ENCODE measurements around the gene FAM20A. TPM values are rescaled to one million over a fixed set of nuclear protein-coding genes. Genes with fewer than 3 reads are reported as not detected.
A peak's percentile ranks its signal among the peaks of the same experiment; 100 is the strongest.

Gene FAM20A
- total and polyA plus RNA-seq, 2 donors (not counting 1 experiment from before 2014, with no cell fraction given), result 0.96 to 14.9 TPM

DNA sequence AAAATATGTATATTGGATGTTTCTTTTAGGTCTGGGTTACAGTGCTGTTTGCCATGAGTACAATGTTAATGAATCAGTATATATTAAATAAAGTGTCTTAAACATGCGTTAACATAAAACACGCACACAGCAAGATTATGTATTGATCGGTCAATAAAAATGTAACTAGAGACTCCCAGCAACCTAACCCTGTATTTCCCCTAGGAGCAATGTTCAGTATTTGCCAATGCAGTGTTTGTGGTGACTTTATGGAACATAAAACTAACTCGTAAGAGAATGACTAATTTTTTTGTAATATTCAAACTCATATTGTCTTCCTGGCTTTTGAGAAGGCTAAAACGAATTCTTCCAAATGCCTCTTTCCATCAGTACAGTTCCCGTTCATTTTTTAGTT lies 66.5 kb downstream of the FAM20A start:
- no peaks in the 10 kb centered on the region for H3K79me2 ChIP-seq (ENCODE audit: control insufficient read depth, insufficient read depth, low read length)
- DNase-seq (ENCODE audit: low read depth in 2 of 2), result no peak
- H3K4me1 ChIP-seq (ENCODE audit: control insufficient read depth, extremely low read depth, insufficient read depth, low read length), result no peaks in the 10 kb centered on the region
- no peak overlapping the region for H3K4me3 ChIP-seq (replicated peaks in 1 of 4; ENCODE audit: control extremely low read depth in 1 of 4, insufficient read depth in 1 of 4, low read depth in 3 of 4, low read length in 4 of 4)
- no peaks in the 10 kb centered on the region for H3K9me3 ChIP-seq (ENCODE audit: control insufficient read depth, insufficient read depth, low read depth, low read length)
- no peaks in the 10 kb centered on the region for H3K27me3 ChIP-seq (ENCODE audit: control insufficient read depth, insufficient read depth, low read length)
- H3K36me3 ChIP-seq (ENCODE audit: control insufficient read depth, insufficient read depth, low read length), result peaks cover 12% of the 10 kb centered on the region
- H2AFZ ChIP-seq (ENCODE audit: low read length), result no peak overlapping the region
- H3K27ac ChIP-seq (ENCODE audit: insufficient read depth, low read length), result no peak overlapping the region
- no peak overlapping the region for H3K4me2 ChIP-seq (ENCODE audit: extremely low read depth, insufficient read depth, low read length)
- H4K20me1 ChIP-seq (ENCODE audit: control insufficient read depth, extremely low read depth, insufficient read depth, low read length), result no peaks in the 10 kb centered on the region
- H3K9ac ChIP-seq (ENCODE audit: insufficient read depth, low read length), result no peak overlapping the region
- TF ChIP-seq CTCF (conservative IDR thresholded peaks at IDR 0.05 in 1 of 2, IDR thresholded peaks at IDR 0.05 in 1 of 2; ENCODE audit: low read depth in 1 of 2, low read length in 2 of 2), result no peak
- TF ChIP-seq EZH2 (IDR thresholded peaks at IDR 0.05; ENCODE audit: low read length, missing control alignments), result no peak

- no peaks in the 10 kb centered on the region for H3K4me1 ChIP-seq (ENCODE audit: control insufficient read depth, extremely low read depth, insufficient read depth, low read length)
- H4K20me1 ChIP-seq (ENCODE audit: control insufficient read depth, extremely low read depth, insufficient read depth, low read length), result no peaks in the 10 kb centered on the region
- H3K36me3 ChIP-seq (ENCODE audit: control insufficient read depth, insufficient read depth, low read length), result peaks cover 11% of the 10 kb centered on the region
- TF ChIP-seq EZH2 (IDR thresholded peaks at IDR 0.05; ENCODE audit: low read length, missing control alignments), result no peak
- peak; percentile 44 to 51 for TF ChIP-seq CTCF (conservative IDR thresholded peaks at IDR 0.05 in 1 of 2, IDR thresholded peaks at IDR 0.05 in 1 of 2; ENCODE audit: low read depth in 1 of 2, low read length in 2 of 2)
- no peaks in the 10 kb centered on the region for H3K79me2 ChIP-seq (ENCODE audit: control insufficient read depth, insufficient read depth, low read length)
- H3K4me2 ChIP-seq (ENCODE audit: extremely low read depth, insufficient read depth, low read length), result no peak overlapping the region
- H3K9ac ChIP-seq (ENCODE audit: insufficient read depth, low read length), result no peak overlapping the region
- no peaks in the 10 kb centered on the region for H3K27me3 ChIP-seq (ENCODE audit: control insufficient read depth, insufficient read depth, low read length)
- no peak overlapping the region for H3K27ac ChIP-seq (ENCODE audit: insufficient read depth, low read length)
- H3K4me3 ChIP-seq (replicated peaks in 1 of 4; ENCODE audit: control extremely low read depth in 1 of 4, insufficient read depth in 1 of 4, low read depth in 3 of 4, low read length in 4 of 4), result no peak overlapping the region
- H3K9me3 ChIP-seq (ENCODE audit: control insufficient read depth, insufficient read depth, low read depth, low read length), result no peaks in the 10 kb centered on the region
- no peak overlapping the region for H2AFZ ChIP-seq (ENCODE audit: low read length)
- DNase-seq (ENCODE audit: low read depth in 2 of 2), result peak; percentile 47 to 84
Measured at GRCh38 chr17:68533887-68534694, 67.1 kb downstream of the FAM20A start.

DNA sequence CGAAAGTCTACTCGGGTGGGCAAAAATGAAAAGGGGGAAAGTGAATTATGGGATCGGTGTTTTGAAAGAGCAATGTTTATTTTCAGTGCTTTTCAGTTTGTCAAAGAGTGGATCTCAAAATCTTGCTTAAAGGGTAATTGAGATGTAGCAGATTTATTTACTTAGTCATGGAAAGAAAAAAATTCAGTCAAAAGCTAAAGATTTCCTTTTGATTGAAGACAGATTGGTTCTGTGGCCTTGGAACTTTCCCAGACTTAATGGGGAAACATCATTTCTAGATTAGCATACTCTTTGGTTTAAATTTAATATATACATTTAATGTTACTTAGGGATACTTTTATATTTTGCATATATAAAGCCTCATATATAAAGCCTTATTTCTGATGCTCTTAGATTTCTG lies 68.3 kb downstream of the FAM20A start:
- H3K4me1 ChIP-seq (ENCODE audit: control insufficient read depth, extremely low read depth, insufficient read depth, low read length), result no peaks in the 10 kb centered on the region
- H3K4me2 ChIP-seq (ENCODE audit: extremely low read depth, insufficient read depth, low read length), result no peak overlapping the region
- H3K27me3 ChIP-seq (ENCODE audit: control insufficient read depth, insufficient read depth, low read length), result no peaks in the 10 kb centered on the region
- H2AFZ ChIP-seq (ENCODE audit: low read length), result no peak overlapping the region
- H4K20me1 ChIP-seq (ENCODE audit: control insufficient read depth, extremely low read depth, insufficient read depth, low read length), result no peaks in the 10 kb centered on the region
- H3K4me3 ChIP-seq (replicated peaks in 1 of 4; ENCODE audit: control extremely low read depth in 1 of 4, insufficient read depth in 1 of 4, low read depth in 3 of 4, low read length in 4 of 4), result no peak overlapping the region
- peaks cover 13% of the 10 kb centered on the region for H3K36me3 ChIP-seq (ENCODE audit: control insufficient read depth, insufficient read depth, low read length)
- DNase-seq (ENCODE audit: low read depth in 2 of 2), result no peak
- no peak overlapping the region for H3K27ac ChIP-seq (ENCODE audit: insufficient read depth, low read length)
- no peaks in the 10 kb centered on the region for H3K79me2 ChIP-seq (ENCODE audit: control insufficient read depth, insufficient read depth, low read length)
- no peaks in the 10 kb centered on the region for H3K9me3 ChIP-seq (ENCODE audit: control insufficient read depth, insufficient read depth, low read depth, low read length)
- TF ChIP-seq EZH2 (IDR thresholded peaks at IDR 0.05; ENCODE audit: low read length, missing control alignments) (no peak), CTCF (conservative IDR thresholded peaks at IDR 0.05 in 1 of 2, IDR thresholded peaks at IDR 0.05 in 1 of 2; ENCODE audit: low read depth in 1 of 2, low read length in 2 of 2) (no peak)
- no peak overlapping the region for H3K9ac ChIP-seq (ENCODE audit: insufficient read depth, low read length)

Data from fibroblast of lung (primary cell).